ENCODE measurements around the gene PLEKHG5. TPM values are rescaled to one million over a fixed set of nuclear protein-coding genes. Genes with fewer than 3 reads are reported as not detected.

PLEKHG5 gene
- total RNA-seq, 4 donors from 2014 or later, result 5.8 to 18.1 (median 12.0) TPM

DNA sequence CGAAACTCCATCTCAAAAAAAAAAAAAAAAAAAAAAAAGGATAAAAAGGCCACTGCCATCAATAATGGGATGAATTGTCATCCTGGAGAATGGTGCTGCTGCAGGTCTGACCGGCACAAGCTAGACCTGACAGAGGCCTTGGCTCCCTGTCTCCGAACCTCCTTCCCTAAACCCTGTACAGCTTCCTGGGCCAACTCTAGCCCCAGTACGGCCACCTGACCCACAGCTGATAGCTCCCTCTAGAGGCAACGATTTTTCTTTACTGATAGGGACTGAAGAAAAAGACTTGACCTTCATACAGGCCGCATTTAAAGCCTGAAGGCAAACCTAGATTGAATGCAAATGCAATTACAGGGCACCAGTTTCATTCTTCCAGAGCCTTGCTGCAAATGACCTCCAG, 32.1 kb upstream of the PLEKHG5 start:
- Histone ChIP-seq H3K4me3 (no peak overlapping the region), H3K27ac (replicated peaks in 1 of 4) (no peak overlapping the region), H3K27me3 (no peaks in the 10 kb centered on the region), H3K9me3 (no peaks in the 10 kb centered on the region), H3K36me3 (peaks cover 25 to 59% (median 39%) of the 10 kb centered on the region in 4 donors), H3K4me1 (peaks cover 3 to 10% (median 9%) of the 10 kb centered on the region in 4 donors)
- WGBS, result 38% methylated on average over 6 of the region's 6 CpGs
- no peak for DNase-seq (ENCODE audit: extremely low spot score)
- intact Hi-C loops (cut with DNase I), result no loop called here
- TF ChIP-seq POLR2AphosphoS5 (IDR thresholded peaks at IDR 0.05) (no peak), CTCF (IDR thresholded peaks at IDR 0.05) (peak; percentile 18 to 46 (median 34))

DNA sequence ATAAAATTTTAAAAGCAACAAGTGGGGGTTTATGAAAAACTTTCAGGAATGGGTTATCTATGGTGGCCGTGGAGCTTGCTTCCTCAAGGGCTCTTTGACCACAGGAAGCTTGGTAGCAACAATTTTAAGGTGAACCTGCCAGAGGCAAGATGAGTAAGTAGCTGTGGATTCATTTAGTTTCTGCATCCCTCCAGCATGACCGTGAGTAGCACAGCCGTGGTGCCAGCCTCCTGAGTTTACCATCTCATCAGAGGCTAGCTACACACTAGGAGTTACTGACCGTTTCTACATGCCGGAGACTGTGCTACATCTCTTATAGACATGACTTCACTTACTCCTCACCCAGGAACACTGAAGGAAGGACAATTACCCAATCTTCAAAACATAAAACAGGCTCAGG, 30.1 kb upstream of the PLEKHG5 start:
- intact Hi-C loops (cut with DNase I), result no loop called here
- peaks cover 3 to 10% (median 9%) of the 10 kb centered on the region in 4 donors for H3K4me1 ChIP-seq
- no peaks in the 10 kb centered on the region for H3K27me3 ChIP-seq
- WGBS, result 72% methylated on average over 5 of the region's 5 CpGs
- no peak overlapping the region for H3K4me3 ChIP-seq
- H3K36me3 ChIP-seq, result peaks cover 14 to 39% (median 20%) of the 10 kb centered on the region in 4 donors
- DNase-seq (ENCODE audit: extremely low spot score), result no peak
- H3K27ac ChIP-seq (replicated peaks in 1 of 4), result no peak overlapping the region
- H3K9me3 ChIP-seq, result no peaks in the 10 kb centered on the region
- no peak for TF ChIP-seq CTCF (IDR thresholded peaks at IDR 0.05)
- no peak for TF ChIP-seq POLR2AphosphoS5 (IDR thresholded peaks at IDR 0.05)
- TF ChIP-seq POLR2A (IDR thresholded peaks at IDR 0.05; ENCODE audit: low read depth), result no peak
- TF ChIP-seq EP300 (IDR thresholded peaks at IDR 0.05), result no peak

- WGBS, result 27% methylated on average over 13 of the region's 13 CpGs
- intact Hi-C loops (cut with DNase I), result no loop called here
- Histone ChIP-seq H3K27ac (replicated peaks in 1 of 4) (no peak overlapping the region), H3K36me3 (peaks cover 1 to 24% (median 6%) of the 10 kb centered on the region in 4 donors), H3K4me1 (peaks cover 7 to 10% (median 9%) of the 10 kb centered on the region in 4 donors), H3K27me3 (no peaks in the 10 kb centered on the region), H3K4me3 (no peak overlapping the region), H3K9me3 (no peaks in the 10 kb centered on the region)
- TF ChIP-seq POLR2A (IDR thresholded peaks at IDR 0.05; ENCODE audit: low read depth) (no peak), EP300 (IDR thresholded peaks at IDR 0.05) (no peak), CTCF (IDR thresholded peaks at IDR 0.05) (no peak), POLR2AphosphoS5 (IDR thresholded peaks at IDR 0.05) (no peak)
- no peak for DNase-seq (ENCODE audit: extremely low spot score)
Observed at GRCh38 chr1:6519935-6520671, 28.6 kb upstream of the PLEKHG5 start.

DNA sequence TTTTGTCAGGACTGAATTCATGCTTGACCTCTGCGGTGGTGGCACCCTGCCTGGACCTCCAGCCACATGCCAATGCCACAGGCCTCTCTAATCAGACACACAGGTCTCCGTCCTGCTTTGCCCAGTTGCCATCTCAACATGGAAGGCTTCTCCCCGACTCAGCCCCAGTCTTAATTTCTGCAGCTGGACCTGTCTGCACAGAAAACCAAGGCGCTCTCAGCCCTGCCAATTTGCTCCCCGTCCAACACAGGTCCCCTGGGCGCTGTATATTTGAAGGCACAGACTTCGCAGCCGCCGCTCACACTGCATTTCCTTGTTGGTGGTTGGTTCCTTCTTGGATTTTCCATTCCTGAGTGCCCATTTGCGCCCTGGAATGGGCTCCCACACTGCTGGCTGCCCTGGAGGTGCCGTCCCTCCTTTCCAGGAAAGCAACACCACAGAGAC, 28.0 kb upstream of the PLEKHG5 start:
- H3K27ac ChIP-seq (replicated peaks in 1 of 4), result no peak overlapping the region
- H3K4me3 ChIP-seq, result no peak overlapping the region
- DNase-seq (ENCODE audit: extremely low spot score), result no peak
- no peak for TF ChIP-seq POLR2AphosphoS5 (IDR thresholded peaks at IDR 0.05)
- no peak for TF ChIP-seq POLR2A (IDR thresholded peaks at IDR 0.05; ENCODE audit: low read depth)
- TF ChIP-seq EP300 (IDR thresholded peaks at IDR 0.05), result no peak
- TF ChIP-seq CTCF (IDR thresholded peaks at IDR 0.05), result no peak
- H3K36me3 ChIP-seq, result peaks cover 0 to 19% (median 2%) of the 10 kb centered on the region in 4 donors
- 72% methylated on average over 11 of the region's 11 CpGs for WGBS
- no peaks in the 10 kb centered on the region for H3K9me3 ChIP-seq
- H3K4me1 ChIP-seq, result peaks cover 7 to 10% (median 9%) of the 10 kb centered on the region in 4 donors
- H3K27me3 ChIP-seq, result no peaks in the 10 kb centered on the region
- intact Hi-C loops (cut with DNase I), result no loop called here
